GM04503 (cell line): ENCODE results near the gene ARHGAP27.
"Not testable (repeated sequence)": the region's sequence is repeated elsewhere in the genome, so short reads cannot be mapped to it uniquely, and the experiment has no call there.

Experiments
- DNase-seq: peaks from one replicate; pipeline ENCODE4 v3.0.0-alpha.2; 2012; ENCODE audit warnings: low read depth

Gene ARHGAP27

GRCh38 chr17:45432405-45433158, at the start of gene ARHGAP27:
Gene ARHGAP27 (minus strand): TSS chr17:45432870. CDS start chr17:45430279, 2,591 bp downstream.
- DNase-seq = no peak

DNA sequence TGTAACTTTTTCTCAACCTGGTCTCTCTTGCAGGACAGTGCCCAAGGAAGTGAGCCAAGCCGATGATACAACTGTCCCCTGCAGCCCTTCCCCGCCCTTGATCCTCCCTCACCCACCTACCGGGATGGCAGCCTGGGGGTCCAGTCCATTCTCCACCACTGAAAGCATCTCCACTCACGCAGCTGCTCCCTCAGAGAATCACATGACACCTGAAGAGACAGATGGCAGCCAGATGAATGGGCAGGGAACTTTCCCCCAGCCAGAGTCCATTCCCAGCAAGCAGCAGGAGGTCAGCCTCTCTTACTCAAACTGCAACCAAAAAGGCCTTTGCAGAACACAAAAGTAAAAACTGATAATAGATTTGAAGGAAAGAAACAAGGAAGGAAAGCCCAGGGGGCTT, 49.6 kb upstream of the ARHGAP27 start:
- DNase-seq = not testable (repeated sequence)

DNA sequence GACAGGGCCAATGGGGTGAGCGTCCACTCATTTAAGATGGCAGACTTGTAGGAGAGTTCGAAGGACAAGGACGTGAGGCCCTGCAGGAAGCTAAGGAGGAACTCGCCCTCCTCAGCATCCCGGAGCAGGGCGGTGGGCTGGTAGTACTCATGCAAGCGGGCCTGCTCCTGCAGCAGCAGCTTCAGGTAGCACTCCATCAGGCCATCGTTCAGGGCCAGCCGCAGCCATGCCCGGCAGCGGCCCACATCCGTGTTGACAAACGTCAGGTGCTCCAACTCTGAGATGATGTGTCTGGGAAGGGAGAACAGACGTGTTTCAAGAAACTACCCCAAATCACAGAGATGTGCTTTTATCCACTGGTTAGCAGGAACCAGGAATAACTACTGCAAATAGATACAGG, 42.8 kb upstream of the ARHGAP27 start:
- DNase-seq = not testable (repeated sequence)

DNA sequence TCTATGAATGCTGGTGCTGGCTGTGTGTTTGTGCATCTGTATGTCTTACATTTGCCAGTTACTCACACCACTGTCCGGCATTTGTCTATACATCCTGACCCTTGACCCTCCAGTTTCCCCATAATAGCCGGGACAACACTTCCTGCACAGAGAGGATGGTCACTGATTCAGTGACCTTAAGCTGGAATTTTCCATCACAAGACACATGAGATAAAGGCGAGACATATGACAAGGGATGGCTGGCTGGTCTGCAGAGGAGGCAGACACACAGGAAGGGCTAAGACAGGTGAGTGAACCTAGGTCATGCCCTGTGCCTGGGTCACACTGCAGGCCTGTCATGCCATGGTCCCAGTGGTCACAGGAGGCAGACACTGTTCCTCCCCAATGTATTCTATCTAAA, 39.6 kb upstream of the ARHGAP27 start:
- DNase-seq = not testable (repeated sequence)

- not testable (repeated sequence) for DNase-seq
These were observed 36.5 kb upstream of the ARHGAP27 start for GRCh38 chr17:45469204-45469563.

DNA sequence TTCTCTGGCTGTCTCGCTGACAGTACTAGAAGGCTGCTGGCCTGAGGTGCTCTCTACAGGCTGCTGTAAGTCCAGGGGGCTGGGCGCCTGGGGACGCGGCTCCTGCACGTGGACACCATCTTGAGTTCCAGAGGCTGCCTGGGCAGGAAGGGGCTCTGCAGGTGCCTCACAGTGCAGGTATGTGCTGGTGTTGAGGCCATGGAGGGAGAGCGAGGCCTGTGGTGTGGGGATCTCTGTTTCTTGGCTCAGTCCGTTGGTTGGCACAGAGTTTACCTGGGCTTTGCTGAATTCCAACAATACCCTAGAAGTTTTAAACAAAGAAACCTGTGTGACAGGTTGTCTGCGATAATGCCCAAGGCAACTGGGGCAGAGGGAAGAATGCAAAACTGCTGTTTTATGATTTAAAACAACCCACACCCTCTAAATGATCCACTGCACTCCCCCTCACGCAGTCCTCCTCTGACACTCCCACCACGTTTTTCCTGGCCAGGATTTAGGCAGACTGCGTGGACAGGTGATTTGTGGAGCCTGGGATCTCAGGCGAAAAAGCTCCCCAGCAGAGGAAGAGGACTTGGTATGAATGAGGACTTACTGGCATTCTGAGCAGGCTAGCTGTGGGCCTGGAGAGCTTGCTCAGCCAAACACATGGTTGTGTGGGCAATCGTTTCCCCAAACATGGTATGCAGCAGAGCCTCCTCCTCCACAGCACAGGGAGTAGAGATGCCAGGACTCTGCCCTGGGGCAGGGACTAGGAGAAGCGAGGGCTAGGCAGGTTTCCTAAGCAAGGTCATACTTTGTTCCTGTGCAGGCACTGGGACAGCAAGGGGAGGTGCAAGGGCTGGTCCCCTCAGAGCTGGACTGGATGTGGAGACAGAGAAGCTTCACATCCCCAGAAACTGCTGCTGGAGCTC, 35.9 kb upstream of the ARHGAP27 start:
- not testable (repeated sequence) for DNase-seq

DNA sequence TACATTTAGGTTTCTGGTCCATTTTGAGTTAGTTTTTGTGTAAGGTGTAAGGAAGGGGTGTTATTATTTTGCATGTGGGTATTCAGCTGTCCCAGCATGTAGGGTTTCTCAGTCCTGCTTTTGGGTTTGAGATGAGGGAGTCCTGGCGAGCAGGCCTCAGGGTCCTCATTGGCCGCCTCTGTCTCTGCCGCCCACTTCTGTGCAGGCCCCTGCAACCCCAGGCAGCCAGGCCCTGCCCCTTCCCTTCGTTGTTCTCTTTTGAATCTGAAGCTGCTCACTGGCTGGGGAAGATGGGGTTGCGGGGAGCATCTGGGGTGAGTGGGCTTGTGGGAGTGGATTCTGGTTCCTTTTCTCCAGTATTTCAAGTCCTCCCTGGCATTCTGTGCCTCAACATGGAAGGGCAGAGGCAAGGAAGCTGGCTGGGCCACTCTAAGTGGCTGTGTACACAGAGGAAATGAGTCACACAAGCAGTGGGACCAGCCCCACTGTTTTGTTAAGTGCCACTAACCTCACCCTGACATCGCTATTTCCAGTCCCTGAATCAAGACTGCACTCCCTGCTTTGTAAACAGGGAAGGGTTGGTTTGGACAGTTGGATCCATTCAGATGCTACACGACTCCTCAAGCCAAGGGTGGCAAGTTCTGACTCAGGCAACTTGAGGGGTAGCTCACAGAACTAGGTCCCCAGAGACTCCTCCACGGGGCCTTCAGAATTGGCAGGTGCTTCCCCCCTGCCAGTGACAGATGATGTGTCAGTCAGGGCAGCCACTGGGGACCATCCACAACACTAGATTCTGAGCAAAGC, 29.1 kb upstream of the ARHGAP27 start:
- peak; percentile 13 for DNase-seq

GRCh38 chr17:45460422-45460821, 27.8 kb upstream of the ARHGAP27 start:
- not testable (repeated sequence) for DNase-seq

DNA sequence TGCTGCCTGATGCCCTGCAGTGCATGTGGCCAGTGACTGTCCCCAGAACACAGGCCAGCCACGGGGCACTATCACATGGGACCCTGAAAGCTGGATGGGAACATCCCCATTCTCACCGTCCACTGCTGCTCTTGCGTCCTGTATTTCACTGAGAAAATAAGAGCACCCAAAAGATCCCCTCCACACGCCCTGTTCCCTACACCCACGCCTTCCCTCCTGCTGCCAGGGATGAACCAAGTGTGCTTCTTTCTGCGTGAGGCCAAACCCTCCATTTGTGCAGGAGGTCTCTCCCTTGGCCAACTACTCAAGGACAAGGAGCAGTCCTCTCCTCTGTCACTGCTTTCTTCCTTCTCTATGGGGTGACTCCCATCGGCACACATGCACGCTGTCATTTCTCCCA, 21.7 kb upstream of the ARHGAP27 start:
- DNase-seq = not testable (repeated sequence)

DNA sequence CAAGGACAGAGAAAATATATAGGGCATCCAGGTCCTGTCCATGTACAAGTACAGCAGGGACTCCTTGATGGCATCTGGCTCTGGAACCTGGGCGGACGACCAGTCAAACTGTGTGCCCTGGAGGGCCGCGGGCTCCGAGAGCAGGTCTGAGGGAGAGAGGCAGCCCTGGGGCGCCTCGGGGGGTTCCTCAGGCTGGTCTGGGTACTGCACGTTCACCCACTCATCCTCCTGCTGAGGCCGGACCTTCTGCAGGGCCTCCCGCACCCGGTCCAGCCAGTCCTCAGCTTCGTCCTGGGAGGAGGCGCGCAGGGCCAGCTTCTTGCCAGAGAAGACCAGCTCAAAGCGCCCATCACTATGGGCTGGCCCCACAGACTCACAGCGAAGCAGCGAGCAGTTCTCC, 21.1 kb upstream of the ARHGAP27 start:
- DNase-seq = not testable (repeated sequence)

- DNase-seq = not testable (repeated sequence)
These were observed 20.5 kb upstream of the ARHGAP27 start for GRCh38 chr17:45453225-45453534.

DNA sequence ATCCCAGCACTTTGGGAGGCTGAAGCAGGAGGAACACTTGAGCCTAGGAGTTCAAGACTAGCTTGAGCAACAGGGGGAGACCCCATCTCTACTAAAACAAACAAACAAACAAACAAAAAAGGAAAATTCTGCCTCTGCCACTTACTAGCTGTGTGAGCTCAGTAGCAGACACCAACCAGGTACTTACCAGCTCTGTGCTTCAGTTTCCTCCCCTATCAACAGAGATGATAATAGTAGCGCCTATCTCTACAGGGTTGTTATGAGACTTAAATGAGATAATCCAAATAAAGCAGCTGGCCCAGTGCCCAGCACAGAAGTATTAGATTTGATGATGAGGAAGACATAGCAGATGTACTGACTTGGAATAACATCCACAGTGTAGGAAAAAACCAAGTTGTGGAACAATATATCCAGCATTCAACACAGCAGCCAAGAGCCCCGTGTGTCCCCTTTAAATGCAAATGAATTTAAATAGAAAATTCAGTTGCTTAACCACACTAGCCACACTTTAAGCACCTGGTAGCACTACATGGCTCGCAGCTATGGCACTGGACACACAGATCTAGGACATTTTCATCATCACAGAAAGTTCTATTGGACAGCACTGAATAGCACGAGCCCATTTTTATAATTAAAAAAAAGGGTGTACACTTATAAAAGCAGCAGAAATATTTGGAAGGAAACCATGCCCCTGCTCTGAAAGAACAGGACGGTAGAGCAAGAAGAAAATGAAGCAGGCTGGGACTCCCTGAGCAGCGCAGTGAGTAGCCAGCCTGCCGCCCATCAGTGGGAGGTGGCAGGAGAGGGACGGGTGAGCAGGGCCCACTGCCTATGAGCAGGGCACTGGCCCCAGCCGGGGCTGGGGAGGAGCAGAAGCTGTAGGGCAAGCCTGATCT, 19.9 kb upstream of the ARHGAP27 start:
- DNase-seq = not testable (repeated sequence)

- not testable (repeated sequence) for DNase-seq
These were observed 19.0 kb upstream of the ARHGAP27 start for GRCh38 chr17:45451660-45452059.

- DNase-seq = no peak
These were observed 18.5 kb upstream of the ARHGAP27 start for GRCh38 chr17:45451131-45451530.

DNA sequence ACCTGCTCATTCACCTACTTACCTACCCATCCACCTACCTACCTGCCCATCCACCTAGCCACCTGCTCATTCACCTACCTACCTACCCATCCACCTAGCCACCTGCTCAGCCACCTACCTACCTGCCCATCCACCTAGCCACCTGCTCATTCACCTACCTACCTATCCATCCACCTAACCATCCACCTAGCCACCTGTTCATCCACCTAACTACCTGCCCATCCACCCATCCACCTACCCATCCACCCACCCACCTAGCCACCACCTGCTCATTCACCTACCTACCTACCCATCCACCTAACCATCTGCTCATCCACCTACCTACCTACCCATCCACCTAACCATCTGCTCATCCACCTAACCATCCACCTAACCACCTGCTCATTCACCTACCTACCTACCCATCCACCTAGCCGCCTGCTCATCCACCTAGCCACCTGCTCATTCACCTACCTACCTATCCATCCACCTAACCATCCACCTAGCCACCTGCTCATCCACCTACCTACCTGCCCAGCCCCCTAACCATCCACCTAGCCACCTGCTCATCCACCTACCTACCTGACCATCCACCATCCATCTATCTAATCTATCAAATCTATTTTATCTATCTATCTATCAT, 17.1 kb upstream of the ARHGAP27 start:
- not testable (repeated sequence) for DNase-seq

- DNase-seq = not testable (repeated sequence)
These were observed 16.6 kb upstream of the ARHGAP27 start for GRCh38 chr17:45449260-45449659.

GRCh38 chr17:45448483-45448882, 15.8 kb upstream of the ARHGAP27 start:
- DNase-seq = not testable (repeated sequence)

- not testable (repeated sequence) for DNase-seq
These were observed 15.4 kb upstream of the ARHGAP27 start for GRCh38 chr17:45448066-45448465.

- DNase-seq = not testable (repeated sequence)
These were observed 15.0 kb upstream of the ARHGAP27 start for GRCh38 chr17:45447650-45448049.

DNA sequence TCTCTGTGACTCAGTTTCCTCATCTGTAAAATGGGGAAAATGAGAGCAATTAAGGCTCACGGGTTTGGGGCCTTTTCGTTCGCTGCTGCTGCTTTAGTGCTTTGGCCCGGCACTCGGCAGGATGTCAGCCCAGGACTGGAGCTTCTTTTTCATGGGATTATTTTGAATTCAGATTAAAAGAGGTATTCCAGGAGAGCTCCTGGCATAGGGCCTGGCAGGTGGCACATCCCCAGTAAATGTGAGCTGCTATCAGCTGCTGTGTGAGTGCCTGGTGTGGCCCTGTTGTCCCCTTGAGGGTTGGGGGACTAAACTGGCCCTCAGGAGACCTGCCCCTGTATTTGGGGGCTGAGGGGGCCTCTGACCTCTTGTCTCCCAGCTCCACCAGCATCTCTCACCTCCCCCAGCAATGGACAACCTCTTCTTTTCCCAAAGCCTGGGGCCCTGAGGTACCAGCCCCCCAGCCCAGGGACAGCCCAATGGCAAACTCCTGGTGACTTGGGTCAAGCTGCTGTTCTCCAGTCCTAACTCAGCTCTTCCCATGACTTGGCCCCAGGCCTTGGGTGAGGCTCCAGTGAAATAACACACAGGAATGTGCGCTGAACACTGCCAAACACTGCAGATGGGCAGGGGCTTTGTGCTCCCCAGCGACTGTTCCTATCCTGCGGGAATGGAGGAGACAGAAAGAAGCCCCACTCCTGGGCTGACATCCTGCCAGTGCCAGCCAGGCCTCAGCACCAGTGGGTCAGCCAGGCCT, 14.4 kb upstream of the ARHGAP27 start:
- DNase-seq = not testable (repeated sequence)
